CD14-positive monocyte (primary cell): ENCODE data around the gene NAALADL1. TPM values are rescaled to one million over a fixed set of nuclear protein-coding genes. Genes with fewer than 3 reads are reported as not detected.

ENCODE experiments used
- DNase-seq, 3 donors: peaks; one replicate each; pipeline ENCODE4 v3.0.0-alpha.2; 2011 to 2022
- H2AFZ ChIP-seq: 2 replicates; pipeline ENCODE4 v1.6.0; 2012; ENCODE audit warnings: mild to moderate bottlenecking, low read depth, low read length, inconsistent platforms; ENCODE audit not compliant: insufficient read depth, poor library complexity, severe bottlenecking
- H3K27ac ChIP-seq, 2 donors: 1 replicate in 1 of 2; 2 replicates in 1 of 2; pipeline ENCODE4 v1.5.1; 2012 to 2013; ENCODE audit warnings: low read length in 2 of 2, control low read depth in 1 of 2, inconsistent platforms in 1 of 2, low read depth in 1 of 2, mild to moderate bottlenecking in 1 of 2
- H3K27me3 ChIP-seq, 2 donors: one replicate each; pipeline versions ENCODE4 v1.6.0 to v1.6.1; 2011 to 2013; ENCODE audit warnings: low read length in 2 of 2; ENCODE audit not compliant: control insufficient read depth in 2 of 2, insufficient read depth in 2 of 2
- H3K36me3 ChIP-seq, 2 donors: replicated peaks in 1 of 2; 1 replicate in 1 of 2; 2 replicates in 1 of 2; pipeline versions ENCODE4 v1.5.1 to v1.6.1; 2012 to 2013; ENCODE audit warnings: low read length in 2 of 2, control low read depth in 1 of 2, inconsistent platforms in 1 of 2, mild to moderate bottlenecking in 1 of 2; ENCODE audit not compliant: insufficient read depth in 2 of 2, control insufficient read depth in 1 of 2
- H3K4me1 ChIP-seq, 2 donors: 1 replicate in 1 of 2; 2 replicates in 1 of 2; pipeline versions ENCODE4 v1.5.1 to v1.6.1; 2012 to 2013; ENCODE audit warnings: low read length in 2 of 2, control low read depth in 1 of 2, inconsistent platforms in 1 of 2, mild to moderate bottlenecking in 1 of 2, moderate library complexity in 1 of 2; ENCODE audit not compliant: insufficient read depth in 2 of 2, control insufficient read depth in 1 of 2
- H3K4me2 ChIP-seq: replicated peaks from 2 replicates; pipeline ENCODE3; 2012; ENCODE audit warnings: low read length, moderate library complexity, mild to moderate bottlenecking; ENCODE audit not compliant: poor library complexity, severe bottlenecking; ENCODE audit errors: extremely low read depth
- H3K4me3 ChIP-seq, 3 experiments: fragments of 200-600 bp in 1 of 3; sonication (generic) in 1 of 3; replicated peaks in 1 of 3; 1 replicate in 2 of 3; 2 replicates in 1 of 3; pipeline ENCODE4 v1.5.1; 2011 to 2013; ENCODE audit warnings: low read length in 3 of 3, mild to moderate bottlenecking in 3 of 3, control low read depth in 2 of 3, low read depth in 2 of 3, inconsistent platforms in 1 of 3, moderate library complexity in 1 of 3
- H3K79me2 ChIP-seq: 2 replicates; pipeline ENCODE4 v1.6.0; 2012; ENCODE audit warnings: mild to moderate bottlenecking, control low read depth, inconsistent platforms, low read length, moderate library complexity; ENCODE audit not compliant: insufficient read depth
- H3K9ac ChIP-seq: 2 replicates; pipeline ENCODE4 v1.6.0; 2017; ENCODE audit warnings: low read length, mild to moderate bottlenecking; ENCODE audit not compliant: insufficient read depth, poor library complexity, severe bottlenecking
- H3K9me3 ChIP-seq, 2 donors: replicated peaks in 1 of 2; 1 replicate in 1 of 2; 2 replicates in 1 of 2; pipeline versions ENCODE4 v1.5.1 to v1.6.1; 2012 to 2013; ENCODE audit warnings: low read length in 2 of 2, control low read depth in 1 of 2; ENCODE audit not compliant: control insufficient read depth in 1 of 2, insufficient read depth in 1 of 2
- H4K20me1 ChIP-seq: 2 replicates; pipeline ENCODE4 v1.6.0; 2012; ENCODE audit warnings: mild to moderate bottlenecking, low read length, control low read depth, moderate library complexity; ENCODE audit not compliant: insufficient read depth
- H3K27ac Mint-ChIP-seq, 7 donors: one replicate each; pipeline ENCODE4 v1.8.0; 2020; ENCODE audit warnings: mild to moderate bottlenecking in 7 of 7, mixed read lengths in 7 of 7, moderate library complexity in 6 of 7, inconsistent platforms in 2 of 7
- H3K27me3 Mint-ChIP-seq, 3 donors: one replicate each; pipeline ENCODE4 v1.8.0; 2021 to 2022; ENCODE audit warnings: low read depth in 3 of 3, mild to moderate bottlenecking in 3 of 3, mixed read lengths in 3 of 3, moderate library complexity in 3 of 3, inconsistent platforms in 1 of 3
- H3K36me3 Mint-ChIP-seq, 2 donors: one replicate each; pipeline ENCODE4 v1.8.0; 2020; ENCODE audit warnings: mixed read lengths in 2 of 2, inconsistent platforms in 1 of 2, mild to moderate bottlenecking in 1 of 2
- H3K4me1 Mint-ChIP-seq: one replicate; pipeline ENCODE4 v1.8.0; 2020; ENCODE audit warnings: mild to moderate bottlenecking, mixed read lengths
- H3K4me3 Mint-ChIP-seq, 2 donors: one replicate each; pipeline ENCODE4 v1.8.0; 2020; ENCODE audit warnings: mild to moderate bottlenecking in 2 of 2, mixed read lengths in 2 of 2, moderate library complexity in 1 of 2
- H3K9me3 Mint-ChIP-seq, 7 donors: one replicate each; pipeline ENCODE4 v1.8.0; 2020 to 2022; ENCODE audit warnings: mixed read lengths in 7 of 7, mild to moderate bottlenecking in 6 of 7, moderate library complexity in 6 of 7, inconsistent platforms in 2 of 7
- WGBS: methylation state at CpG from one replicate; pipeline ENCODE4 v1.1.5; 2013; ENCODE audit warnings: missing lambda C conversion rate; ENCODE audit not compliant: insufficient coverage; 5-methylcytosine and 5-hydroxymethylcytosine counted together
- intact Hi-C, 2 donors: fragments of 100-400 bp; cut with micrococcal nuclease; formaldehyde crosslinking; loops; one replicate each; pipeline versions ENCODE4 v1.15.0 to v1.15.1; 2023
- polyA plus RNA-seq, 3 donors: library from polyadenylated mRNA; depleted of rRNA in 1 of 3; unstranded in 2 of 3; stranded (reverse) in 1 of 3; fragments of 300-500 nt in 2 of 3; fragments of >200 nt in 1 of 3; fragmentation: Illumina TruSeq in 2 of 3; gene quantifications; 1 replicate in 2 of 3; 2 replicates in 1 of 3; pipeline ENCODE4 v1.2.3, GENCODE V29; 2012 to 2021
- TF ChIP-seq, protein P1 (sequence below): fragments of 200-600 bp; IDR thresholded peaks from one replicate; pipeline ENCODE4 v1.8.0; 2022; ENCODE audit warnings: antibody characterized with exemption, mild to moderate bottlenecking

Gene NAALADL1
- polyA plus RNA-seq, 3 donors: 11.1 to 20.1 (median 20.1) TPM

DNA sequence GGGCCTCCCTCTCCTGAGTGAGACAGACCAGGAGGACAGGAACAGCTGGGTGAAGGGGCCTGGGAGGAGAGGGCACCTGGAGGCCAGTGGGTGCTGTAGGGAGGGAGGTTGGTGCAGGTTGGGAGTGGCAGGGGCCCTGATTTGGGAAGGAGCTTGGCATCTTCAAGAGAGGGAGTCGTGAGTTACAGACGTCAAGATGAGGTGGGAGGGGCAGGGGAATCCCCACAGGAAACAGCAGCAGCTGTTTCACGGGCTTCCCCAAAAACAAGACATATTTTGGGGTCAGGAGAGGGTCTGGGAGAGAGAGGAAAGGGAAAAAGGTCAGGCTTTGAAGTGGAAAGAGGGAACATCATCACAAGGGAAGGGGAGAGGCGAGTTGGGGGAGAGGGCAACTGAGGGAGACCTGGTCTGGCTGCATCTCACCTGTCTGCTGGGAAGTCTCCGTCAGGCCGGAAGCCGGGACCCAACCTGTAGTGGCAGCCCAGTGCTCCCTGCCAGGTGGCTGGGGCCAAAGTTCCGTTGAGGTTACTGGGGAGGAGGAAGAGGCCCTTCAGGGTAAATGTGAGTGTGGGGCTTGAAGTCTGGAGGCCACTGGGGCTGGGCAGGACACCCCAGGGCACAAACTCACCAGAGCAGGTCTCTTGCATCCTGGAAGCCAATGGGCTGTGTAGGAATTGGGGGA is 4.4 kb downstream of the NAALADL1 start:
- Histone ChIP-seq H2AFZ (no peak overlapping the region), H3K4me2 (no peak overlapping the region), H3K9me3 (no peaks in the 10 kb centered on the region), H3K4me1 (peaks cover 3 to 9% of the 10 kb centered on the region in 2 donors), H3K79me2 (no peaks in the 10 kb centered on the region), H3K36me3 (no peaks in the 10 kb centered on the region), H3K27ac (no peak overlapping the region), H3K4me3 (no peak overlapping the region), H4K20me1 (no peaks in the 10 kb centered on the region), H3K27me3 (no peaks in the 10 kb centered on the region), H3K9ac (no peak overlapping the region)
- Mint-ChIP-seq H3K27me3 (peaks cover 3 to 7% (median 5%) of the 10 kb centered on the region in 3 donors), H3K4me1 (peaks cover 15% of the 10 kb centered on the region), H3K36me3 (no peaks in the 10 kb centered on the region), H3K4me3 (no peak overlapping the region), H3K27ac (peak overlapping the region in 3 of 7 donors; percentile 25 to 66 (median 31)), H3K9me3 (peaks cover 0 to 2% (median 0%) of the 10 kb centered on the region in 7 donors)
- 9% methylated on average over 7 of the region's 8 CpGs for WGBS
- DNase-seq: peak in 1 of 3 donors; percentile 41
- intact Hi-C loops: no loop called here
- TF ChIP-seq, protein P1, sequence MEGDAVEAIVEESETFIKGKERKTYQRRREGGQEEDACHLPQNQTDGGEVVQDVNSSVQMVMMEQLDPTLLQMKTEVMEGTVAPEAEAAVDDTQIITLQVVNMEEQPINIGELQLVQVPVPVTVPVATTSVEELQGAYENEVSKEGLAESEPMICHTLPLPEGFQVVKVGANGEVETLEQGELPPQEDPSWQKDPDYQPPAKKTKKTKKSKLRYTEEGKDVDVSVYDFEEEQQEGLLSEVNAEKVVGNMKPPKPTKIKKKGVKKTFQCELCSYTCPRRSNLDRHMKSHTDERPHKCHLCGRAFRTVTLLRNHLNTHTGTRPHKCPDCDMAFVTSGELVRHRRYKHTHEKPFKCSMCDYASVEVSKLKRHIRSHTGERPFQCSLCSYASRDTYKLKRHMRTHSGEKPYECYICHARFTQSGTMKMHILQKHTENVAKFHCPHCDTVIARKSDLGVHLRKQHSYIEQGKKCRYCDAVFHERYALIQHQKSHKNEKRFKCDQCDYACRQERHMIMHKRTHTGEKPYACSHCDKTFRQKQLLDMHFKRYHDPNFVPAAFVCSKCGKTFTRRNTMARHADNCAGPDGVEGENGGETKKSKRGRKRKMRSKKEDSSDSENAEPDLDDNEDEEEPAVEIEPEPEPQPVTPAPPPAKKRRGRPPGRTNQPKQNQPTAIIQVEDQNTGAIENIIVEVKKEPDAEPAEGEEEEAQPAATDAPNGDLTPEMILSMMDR: no peak

GRCh38 chr11:65051398-65051858 is 6.9 kb downstream of the NAALADL1 start:
- Histone ChIP-seq H4K20me1 (no peaks in the 10 kb centered on the region), H3K4me1 (peaks cover 21 to 29% of the 10 kb centered on the region in 2 donors), H2AFZ (no peak overlapping the region), H3K79me2 (peaks cover 4% of the 10 kb centered on the region), H3K27me3 (peaks cover 0 to 3% of the 10 kb centered on the region in 2 donors), H3K9me3 (no peaks in the 10 kb centered on the region), H3K4me2 (no peak overlapping the region), H3K4me3 (no peak overlapping the region), H3K27ac (no peak overlapping the region), H3K36me3 (no peaks in the 10 kb centered on the region), H3K9ac (no peak overlapping the region)
- H3K4me1 Mint-ChIP-seq: peaks cover 31% of the 10 kb centered on the region
- H3K4me3 Mint-ChIP-seq: no peak overlapping the region
- intact Hi-C loops: no loop called here
- H3K9me3 Mint-ChIP-seq: peaks cover 0 to 2% (median 0%) of the 10 kb centered on the region in 7 donors
- H3K27me3 Mint-ChIP-seq: peaks cover 5 to 14% (median 5%) of the 10 kb centered on the region in 3 donors
- no peak overlapping the region for H3K27ac Mint-ChIP-seq
- TF ChIP-seq, protein P1: no peak
- no peaks in the 10 kb centered on the region for H3K36me3 Mint-ChIP-seq
- 97% methylated on average over 5 of the region's 9 CpGs for WGBS
- DNase-seq: no peak
